K562 (cell line): Measurements from ENCODE around the gene MAD2L1BP. TPM values are rescaled to one million over a fixed set of nuclear protein-coding genes. Genes with fewer than 3 reads are reported as not detected.

Source experiments
- BRD4 ChIP-seq: fragments of 200-600 bp; sonication (generic); IDR thresholded peaks from 2 replicates; pipeline ENCODE4 v1.6.1; 2017; ENCODE audit warnings: inconsistent platforms
- CHD2 ChIP-seq: IDR thresholded peaks from 2 replicates; pipeline ENCODE4 v1.6.1; 2011; ENCODE audit warnings: low read depth, low read length
- CREB1 ChIP-seq, 2 experiments: sonication (generic) in 1 of 2; formaldehyde crosslinking in 1 of 2; IDR thresholded peaks; 2 replicates each; pipeline versions ENCODE4 v1.6.1 to v1.8.0; 2012 to 2022; ENCODE audit warnings: inconsistent platforms in 1 of 2, mild to moderate bottlenecking in 1 of 2, missing genetic modification reagents in 1 of 2, moderate library complexity in 1 of 2
- ELF4 ChIP-seq: fragments of 450-650 bp; formaldehyde crosslinking; IDR thresholded peaks from 2 replicates; pipeline ENCODE4 v1.4.0; 2022; ENCODE audit warnings: missing genetic modification characterization
- ETV6 ChIP-seq, 3 experiments: fragments of 150-350 bp in 1 of 3; sonication (generic) in 1 of 3; formaldehyde crosslinking in 1 of 3; IDR thresholded peaks; 2 replicates each; pipeline versions ENCODE4 v1.6.1 to v1.8.0; 2014 to 2022; ENCODE audit warnings: borderline replicate concordance in 2 of 3, low read depth in 2 of 3, antibody characterized with exemption in 1 of 3, low read length in 1 of 3, mild to moderate bottlenecking in 1 of 3, missing genetic modification reagents in 1 of 3
- EZH2 ChIP-seq: IDR thresholded peaks from 2 replicates; pipeline ENCODE4 v1.6.1; 2012; ENCODE audit warnings: low read depth, mild to moderate bottlenecking, inconsistent platforms, low read length, borderline replicate concordance
- FIP1L1 ChIP-seq: fragments of 200-400 bp; formaldehyde crosslinking; IDR thresholded peaks from 2 replicates; pipeline ENCODE4 v1.6.1; 2018; ENCODE audit warnings: mild to moderate bottlenecking, low read depth, low read length; ENCODE audit not compliant: poor library complexity, severe bottlenecking
- HDAC8 ChIP-seq: fragments of 450-650 bp; IDR thresholded peaks from 2 replicates; pipeline ENCODE4 v1.6.1; 2016; ENCODE audit warnings: mild to moderate bottlenecking, missing genetic modification characterization, moderate library complexity, missing compliant biosample characterization
- HNRNPUL1 ChIP-seq: fragments of 200-400 bp; formaldehyde crosslinking; IDR thresholded peaks from 2 replicates; pipeline ENCODE4 v1.6.1; 2017; ENCODE audit warnings: low read length
- KHSRP ChIP-seq: fragments of 450-650 bp; IDR thresholded peaks from 2 replicates; pipeline ENCODE4 v1.6.1; 2017
- L3MBTL2 ChIP-seq: fragments of 450-650 bp; IDR thresholded peaks from 2 replicates; pipeline ENCODE4 v1.6.1; 2016; ENCODE audit warnings: mild to moderate bottlenecking, moderate library complexity
- MCM2 ChIP-seq: fragments of 450-650 bp; IDR thresholded peaks from 2 replicates; pipeline ENCODE4 v1.6.1; 2017; ENCODE audit warnings: low read depth, mild to moderate bottlenecking
- MTA1 ChIP-seq: fragments of 450-650 bp; IDR thresholded peaks from 2 replicates; pipeline ENCODE4 v1.6.1; 2017; ENCODE audit warnings: borderline replicate concordance
- NFIC ChIP-seq: fragments of 450-650 bp; IDR thresholded peaks from 2 replicates; pipeline ENCODE4 v1.6.1; 2017; ENCODE audit warnings: mild to moderate bottlenecking, inconsistent platforms
- NFXL1 ChIP-seq: fragments of 450-650 bp; formaldehyde crosslinking; IDR thresholded peaks from 2 replicates; pipeline ENCODE4 v1.4.0; 2021; ENCODE audit warnings: mild to moderate bottlenecking
- PKNOX1 ChIP-seq: fragments of 450-650 bp; IDR thresholded peaks from 2 replicates; pipeline ENCODE4 v1.6.1; 2016
- SAFB2 ChIP-seq: fragments of 200-400 bp; formaldehyde crosslinking; IDR thresholded peaks from 2 replicates; pipeline ENCODE4 v1.6.1; 2018; ENCODE audit warnings: borderline replicate concordance, low read length, low read depth, moderate library complexity; ENCODE audit not compliant: severe bottlenecking
- SMAD2 ChIP-seq: fragments of 150-350 bp; IDR thresholded peaks from 2 replicates; pipeline ENCODE4 v1.6.1; 2014; ENCODE audit warnings: low read depth, mild to moderate bottlenecking, low read length
- THRB ChIP-seq: fragments of 450-650 bp; formaldehyde crosslinking; conservative IDR thresholded peaks from 2 replicates; pipeline ENCODE4 v1.4.0; 2022; ENCODE audit warnings: mild to moderate bottlenecking, missing genetic modification characterization
- ZBTB1 ChIP-seq: sonication (generic); formaldehyde crosslinking; IDR thresholded peaks from 2 replicates; pipeline ENCODE4 v1.8.1; 2023; ENCODE audit warnings: missing genetic modification reagents, low read depth, mild to moderate bottlenecking, borderline replicate concordance
- ZC3H4 ChIP-seq: sonication (generic); formaldehyde crosslinking; IDR thresholded peaks from 2 replicates; pipeline ENCODE4 v1.9.0; 2021; ENCODE audit warnings: missing genetic modification reagents, borderline replicate concordance
- ZNF224 ChIP-seq: sonication (generic); formaldehyde crosslinking; IDR thresholded peaks from 2 replicates; pipeline ENCODE4 v1.8.0; 2022; ENCODE audit warnings: mild to moderate bottlenecking, missing genetic modification reagents
- ZNF232 ChIP-seq: sonication (generic); formaldehyde crosslinking; IDR thresholded peaks from 2 replicates; pipeline ENCODE4 v1.8.0; 2022; ENCODE audit warnings: mild to moderate bottlenecking, missing genetic modification reagents
- ZNF324 ChIP-seq: fragments of 250-450 bp; sonication (Bioruptor Pico); IDR thresholded peaks from 2 replicates; pipeline ENCODE4 v1.4.0; 2020; ENCODE audit warnings: mild to moderate bottlenecking
- ZNF384 ChIP-seq: IDR thresholded peaks from 2 replicates; pipeline ENCODE4 v1.6.1; 2012; ENCODE audit warnings: low read depth, low read length, improper control_type of control experiment
- ZNF77 ChIP-seq: fragments of 250-450 bp; sonication (Bioruptor Pico); IDR thresholded peaks from 2 replicates; pipeline ENCODE4 v1.5.0; 2020
- polyA plus RNA-seq, 8 experiments: library from polyadenylated mRNA; depleted of rRNA in 4 of 8; stranded (reverse) in 5 of 8; unstranded in 3 of 8; fragments of >200 nt; fragmentation: Nextera tagmentation in 2 of 8; fragmentation: Illumina TruSeq in 1 of 8; extraction: Ambion mirVana in 2 of 8; extraction: Trizol in 1 of 8; gene quantifications; 2 replicates each; pipeline versions ENCODE4 v1.2.1 to v1.2.3, GENCODE V29; 2011 to 2014; ENCODE audit warnings: inconsistent platforms in 1 of 8, missing spikeins in 1 of 8
- total RNA-seq, 7 experiments: library from RNA; depleted of rRNA in 6 of 7; stranded (reverse); fragments of >200 nt in 6 of 7; fragmentation: Illumina TruSeq in 2 of 7; extraction: Trizol in 2 of 7; gene quantifications; 2 replicates each; pipeline versions ENCODE4 v1.2.1 to v1.2.3, GENCODE V29; 2011 to 2021; ENCODE audit warnings: low replicate concordance in 1 of 7

MAD2L1BP gene
- total and polyA plus RNA-seq, 9 of the 15 experiments (the other 6 are each of a cell fraction or from before 2014, with no cell fraction given): 69.7 to 321 (median 111) TPM

- TF ChIP-seq NFXL1 (CRISPR knock-in tag): 0 out of 2 replicates have a peak, but pooled peaks have one; percentile 42
- no peak for TF ChIP-seq ZC3H4 (CRISPR knock-in tag)
- TF ChIP-seq ETV6 (IDR thresholded peaks at IDR 0.05; ENCODE audit: borderline replicate concordance in 1 of 2, low read depth in 2 of 2, low read length in 1 of 2): peak in 1 of 2 experiments; percentile 67; a peak in 1 of 4 replicates
- TF ChIP-seq ETV6 (CRISPR knock-in tag; IDR thresholded peaks at IDR 0.05; ENCODE audit: borderline replicate concordance): no peak
- no peak for TF ChIP-seq ELF4 (CRISPR knock-in tag)
- no peak for TF ChIP-seq ZNF77 (CRISPR knock-in tag)
- peak; percentile 72 for TF ChIP-seq HDAC8 (tag)
- no peak for TF ChIP-seq MCM2
- TF ChIP-seq FIP1L1: no peak
- TF ChIP-seq CREB1 (IDR thresholded peaks at IDR 0.05): peak; percentile 76
- TF ChIP-seq CREB1 (CRISPR knock-in tag; IDR thresholded peaks at IDR 0.05): peak; percentile 17; the same call in 1 of the 2 replicates
- no peak for TF ChIP-seq ZBTB1 (CRISPR knock-in tag)
- no peak for TF ChIP-seq SMAD2
- TF ChIP-seq NFIC: peak; percentile 64
- no peak for TF ChIP-seq EZH2
- no peak for TF ChIP-seq KHSRP
- no peak for TF ChIP-seq ZNF324 (CRISPR knock-in tag)
- TF ChIP-seq ZNF232 (CRISPR knock-in tag): peak; percentile 82; the same call in 1 of the 2 replicates
- no peak for TF ChIP-seq ZNF384
- TF ChIP-seq MTA1: peak; percentile 88
- TF ChIP-seq ZNF224 (CRISPR knock-in tag): no peak
- peak; percentile 92 for TF ChIP-seq L3MBTL2
- TF ChIP-seq PKNOX1: 0 out of 2 replicates have a peak, but pooled peaks have one; percentile 6
- peak; percentile 58 for TF ChIP-seq CHD2
- peak; percentile 84 for TF ChIP-seq BRD4
- TF ChIP-seq HNRNPUL1: no peak
- TF ChIP-seq THRB: no peak
- TF ChIP-seq SAFB2: no peak
Observed at GRCh38 chr6:43635387-43636307, at the start of gene MAD2L1BP (continued).
